GM10248 (cell line): ENCODE data around the gene CAAP1.

Experiments
- CTCF ChIA-PET: fragments of 300-600 bp; sonication (Branson Sonifier 250); formaldehyde crosslinking; extraction: SDS; loops from one replicate; lab custom pipeline; 2021; ENCODE audit warnings: antibody characterized with exemption; lab: Yijun Ruan, JAX
- POLR2A ChIA-PET: fragments of 350-650 bp; sonication (Branson Sonifier 250); formaldehyde crosslinking; extraction: SDS; loops from one replicate; lab custom pipeline; 2020; ENCODE audit warnings: antibody characterized with exemption; lab: Yijun Ruan, JAX
- DNase-seq: peaks from one replicate; pipeline ENCODE4 v3.0.0; 2012; ENCODE audit errors: extremely low spot score
- TF ChIP-seq, protein P1 (sequence below): IDR thresholded peaks from 2 replicates; pipeline ENCODE4 v1.5.1; 2012; ENCODE audit warnings: mild to moderate bottlenecking, low read depth; ENCODE audit errors: extremely low read depth, missing control alignments, control extremely low read depth

The CAAP1 gene, protein sequence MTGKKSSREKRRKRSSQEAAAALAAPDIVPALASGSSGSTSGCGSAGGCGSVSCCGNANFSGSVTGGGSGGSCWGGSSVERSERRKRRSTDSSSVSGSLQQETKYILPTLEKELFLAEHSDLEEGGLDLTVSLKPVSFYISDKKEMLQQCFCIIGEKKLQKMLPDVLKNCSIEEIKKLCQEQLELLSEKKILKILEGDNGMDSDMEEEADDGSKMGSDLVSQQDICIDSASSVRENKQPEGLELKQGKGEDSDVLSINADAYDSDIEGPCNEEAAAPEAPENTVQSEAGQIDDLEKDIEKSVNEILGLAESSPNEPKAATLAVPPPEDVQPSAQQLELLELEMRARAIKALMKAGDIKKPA

GRCh38 chr9:26892251-26893029, at the start of gene CAAP1:
Gene CAAP1 (minus strand): TSS chr9:26892802. CDS start chr9:26892715, 87 bp downstream.
- DNase-seq, result peak; percentile 94
- ChIA-PET CTCF (interaction anchor here (1.1 to 1.6 kb wide), 4 partner anchors 9 to 97 kb away, joined by 3 to 4 read pairs (median 4); no protein-coding TSS in a partner anchor), POLR2A (interaction anchor here (1.2 kb wide), 1 partner anchor 55 kb away, joined by 4 read pairs; the partner anchor contains the start of gene PLAA)
- TF ChIP-seq, protein P1, sequence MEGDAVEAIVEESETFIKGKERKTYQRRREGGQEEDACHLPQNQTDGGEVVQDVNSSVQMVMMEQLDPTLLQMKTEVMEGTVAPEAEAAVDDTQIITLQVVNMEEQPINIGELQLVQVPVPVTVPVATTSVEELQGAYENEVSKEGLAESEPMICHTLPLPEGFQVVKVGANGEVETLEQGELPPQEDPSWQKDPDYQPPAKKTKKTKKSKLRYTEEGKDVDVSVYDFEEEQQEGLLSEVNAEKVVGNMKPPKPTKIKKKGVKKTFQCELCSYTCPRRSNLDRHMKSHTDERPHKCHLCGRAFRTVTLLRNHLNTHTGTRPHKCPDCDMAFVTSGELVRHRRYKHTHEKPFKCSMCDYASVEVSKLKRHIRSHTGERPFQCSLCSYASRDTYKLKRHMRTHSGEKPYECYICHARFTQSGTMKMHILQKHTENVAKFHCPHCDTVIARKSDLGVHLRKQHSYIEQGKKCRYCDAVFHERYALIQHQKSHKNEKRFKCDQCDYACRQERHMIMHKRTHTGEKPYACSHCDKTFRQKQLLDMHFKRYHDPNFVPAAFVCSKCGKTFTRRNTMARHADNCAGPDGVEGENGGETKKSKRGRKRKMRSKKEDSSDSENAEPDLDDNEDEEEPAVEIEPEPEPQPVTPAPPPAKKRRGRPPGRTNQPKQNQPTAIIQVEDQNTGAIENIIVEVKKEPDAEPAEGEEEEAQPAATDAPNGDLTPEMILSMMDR, result peak; percentile 57

GRCh38 chr9:26940779-26941178, 48.2 kb upstream of the CAAP1 start:
- POLR2A ChIA-PET, result no interaction called here
- DNase-seq, result no peak
- TF ChIP-seq, protein P1, result no peak
- CTCF ChIA-PET, result interaction anchor here (1.4 kb wide), 1 partner anchor 12 kb away, joined by 4 read pairs; no protein-coding TSS in a partner anchor

GRCh38 chr9:26939955-26940711, 47.5 kb upstream of the CAAP1 start:
- DNase-seq, result no peak
- CTCF ChIA-PET, result interaction anchor here (1.4 kb wide), 1 partner anchor 11 kb away, joined by 7 read pairs; no protein-coding TSS in a partner anchor
- POLR2A ChIA-PET, result no interaction called here
- TF ChIP-seq, protein P1, result no peak

- TF ChIP-seq, protein P1, result no peak
- POLR2A ChIA-PET, result no interaction called here
- DNase-seq, result no peak
- CTCF ChIA-PET, result interaction anchor here (1.1 to 1.6 kb wide), 2 partner anchors 9 to 47 kb away, joined by 3 to 5 read pairs; no protein-coding TSS in a partner anchor
These were observed 45.3 kb upstream of the CAAP1 start for GRCh38 chr9:26937816-26938371.

DNA sequence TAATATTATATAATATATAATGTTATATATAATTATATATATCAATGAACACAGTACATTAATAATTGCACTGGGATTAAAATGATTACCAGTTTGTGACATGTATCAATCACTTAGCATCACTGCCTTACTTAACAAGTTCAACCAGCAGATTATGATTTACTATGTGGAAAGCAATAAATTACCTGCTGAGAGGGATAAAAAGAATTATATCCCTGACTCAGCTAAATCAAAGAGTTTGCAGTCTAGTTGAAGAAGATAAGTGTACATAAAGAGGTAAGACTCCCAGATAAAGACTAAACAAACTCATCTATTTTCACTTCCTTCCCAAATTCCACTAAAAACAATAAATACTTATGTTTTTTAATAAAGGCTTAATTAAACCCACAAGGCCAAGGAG, 43.2 kb upstream of the CAAP1 start:
- POLR2A ChIA-PET, result no interaction called here

More for the DNA sequence above, 43.2 kb upstream of the CAAP1 start:
- TF ChIP-seq, protein P1, result no peak
- DNase-seq, result no peak
- CTCF ChIA-PET, result interaction anchor here (1.6 kb wide), 1 partner anchor 11 kb away, joined by 7 read pairs; no protein-coding TSS in a partner anchor
